SK-N-SH treated with all-trans-retinoic acid at 6 μM for 48 hours (cell line): ENCODE measurements around the gene TPO.

Source experiments
- ATAC-seq: fragments of 200-7000 bp; cut with Tn5 transposase; 3 replicates; pipeline ENCODE4 v1.9.1; 2020; ENCODE audit warnings: mild to moderate bottlenecking, moderate library complexity
- ARNTL ChIP-seq: fragments of 450-650 bp; formaldehyde crosslinking; IDR thresholded peaks from 2 replicates; pipeline ENCODE4 v1.5.0; 2020; ENCODE audit warnings: low read depth, mild to moderate bottlenecking, moderate library complexity, borderline replicate concordance
- BACH2 ChIP-seq: fragments of 250-450 bp; sonication (Bioruptor Pico); IDR thresholded peaks from 2 replicates; pipeline ENCODE4 v1.9.0; 2021; ENCODE audit warnings: mild to moderate bottlenecking, borderline replicate concordance
- CREB5 ChIP-seq: fragments of 250-450 bp; sonication (Bioruptor Pico); IDR thresholded peaks from 2 replicates; pipeline ENCODE4 v1.5.1; 2020; ENCODE audit warnings: low read depth, mild to moderate bottlenecking, moderate library complexity
- ESRRG ChIP-seq: fragments of 250-450 bp; sonication (Bioruptor Pico); IDR thresholded peaks from 2 replicates; pipeline ENCODE4 v1.6.1; 2021; ENCODE audit warnings: mild to moderate bottlenecking
- GLIS3 ChIP-seq: fragments of 250-450 bp; sonication (Bioruptor Pico); IDR thresholded peaks from 2 replicates; pipeline ENCODE4 v1.5.0; 2020; ENCODE audit warnings: mild to moderate bottlenecking, moderate library complexity
- ISL1 ChIP-seq: fragments of 250-450 bp; sonication (Bioruptor Pico); IDR thresholded peaks from 2 replicates; pipeline ENCODE4 v2.1.2; 2022; ENCODE audit warnings: mild to moderate bottlenecking, moderate library complexity
- PATZ1 ChIP-seq: fragments of 250-450 bp; sonication (Bioruptor Pico); IDR thresholded peaks from 2 replicates; pipeline ENCODE4 v1.8.0; 2020; ENCODE audit warnings: mild to moderate bottlenecking, moderate library complexity, borderline replicate concordance
- POU6F1 ChIP-seq: fragments of 250-450 bp; sonication (Bioruptor Pico); IDR thresholded peaks from 2 replicates; pipeline ENCODE4 v1.8.0; 2021; ENCODE audit warnings: low read depth, mild to moderate bottlenecking, moderate library complexity, borderline replicate concordance
- PPARA ChIP-seq: fragments of 250-450 bp; sonication (Bioruptor Pico); IDR thresholded peaks from 2 replicates; pipeline ENCODE4 v1.5.0; 2020; ENCODE audit warnings: mild to moderate bottlenecking, borderline replicate concordance
- RARB ChIP-seq: fragments of 250-450 bp; sonication (Bioruptor Pico); IDR thresholded peaks from 2 replicates; pipeline ENCODE4 v1.8.0; 2021; ENCODE audit warnings: mild to moderate bottlenecking, moderate library complexity
- SNAI2 ChIP-seq: fragments of 250-450 bp; sonication (Bioruptor Pico); IDR thresholded peaks from 2 replicates; pipeline ENCODE4 v1.5.0; 2020; ENCODE audit warnings: mild to moderate bottlenecking, moderate library complexity
- TCF4 ChIP-seq: fragments of 250-450 bp; sonication (Bioruptor Pico); IDR thresholded peaks from 2 replicates; pipeline ENCODE4 v1.8.0; 2021; ENCODE audit warnings: mild to moderate bottlenecking, moderate library complexity, borderline replicate concordance
- TOX ChIP-seq: fragments of 250-450 bp; sonication (Bioruptor Pico); IDR thresholded peaks from 2 replicates; pipeline ENCODE4 v1.8.0; 2021; ENCODE audit warnings: mild to moderate bottlenecking, moderate library complexity, borderline replicate concordance
- ZC3H10 ChIP-seq: fragments of 250-450 bp; sonication (Bioruptor Pico); IDR thresholded peaks from 2 replicates; pipeline ENCODE4 v1.5.1; 2021; ENCODE audit warnings: mild to moderate bottlenecking, moderate library complexity
- ZFP30 ChIP-seq: fragments of 450-650 bp; formaldehyde crosslinking; IDR thresholded peaks from 2 replicates; pipeline ENCODE4 v1.5.0; 2022; ENCODE audit warnings: mild to moderate bottlenecking, moderate library complexity
- ZNF565 ChIP-seq: fragments of 450-650 bp; formaldehyde crosslinking; conservative IDR thresholded peaks from 2 replicates; pipeline ENCODE4 v1.5.0; 2020; ENCODE audit warnings: low read depth, mild to moderate bottlenecking, moderate library complexity
- ZNF70 ChIP-seq: fragments of 450-650 bp; formaldehyde crosslinking; IDR thresholded peaks from 2 replicates; pipeline ENCODE4 v1.5.0; 2020; ENCODE audit warnings: mild to moderate bottlenecking, moderate library complexity
- ZNF8 ChIP-seq: fragments of 450-650 bp; formaldehyde crosslinking; IDR thresholded peaks from 2 replicates; pipeline ENCODE4 v1.5.0; 2020; ENCODE audit warnings: mild to moderate bottlenecking, moderate library complexity
- TF ChIP-seq, protein P1 (sequence below): fragments of 250-450 bp; sonication (Bioruptor Pico); IDR thresholded peaks from 2 replicates; pipeline ENCODE4 v1.5.0; 2020; ENCODE audit warnings: mild to moderate bottlenecking, moderate library complexity
- TF ChIP-seq, protein P2 (sequence below): fragments of 250-450 bp; sonication (Bioruptor Pico); IDR thresholded peaks from 2 replicates; pipeline ENCODE4 v1.5.1; 2021; ENCODE audit warnings: mild to moderate bottlenecking, moderate library complexity

Gene TPO

GRCh38 chr2:1371082-1371481, 42.2 kb upstream of the TPO start:
- TF ChIP-seq ISL1 (no peak), POU6F1 (CRISPR knock-in tag) (no peak), CREB5 (CRISPR knock-in tag) (no peak), ZNF70 (CRISPR knock-in tag) (no peak), ZC3H10 (CRISPR knock-in tag) (no peak), ZFP30 (CRISPR knock-in tag) (no peak), ARNTL (CRISPR knock-in tag) (no peak)
- TF ChIP-seq, protein P1, sequence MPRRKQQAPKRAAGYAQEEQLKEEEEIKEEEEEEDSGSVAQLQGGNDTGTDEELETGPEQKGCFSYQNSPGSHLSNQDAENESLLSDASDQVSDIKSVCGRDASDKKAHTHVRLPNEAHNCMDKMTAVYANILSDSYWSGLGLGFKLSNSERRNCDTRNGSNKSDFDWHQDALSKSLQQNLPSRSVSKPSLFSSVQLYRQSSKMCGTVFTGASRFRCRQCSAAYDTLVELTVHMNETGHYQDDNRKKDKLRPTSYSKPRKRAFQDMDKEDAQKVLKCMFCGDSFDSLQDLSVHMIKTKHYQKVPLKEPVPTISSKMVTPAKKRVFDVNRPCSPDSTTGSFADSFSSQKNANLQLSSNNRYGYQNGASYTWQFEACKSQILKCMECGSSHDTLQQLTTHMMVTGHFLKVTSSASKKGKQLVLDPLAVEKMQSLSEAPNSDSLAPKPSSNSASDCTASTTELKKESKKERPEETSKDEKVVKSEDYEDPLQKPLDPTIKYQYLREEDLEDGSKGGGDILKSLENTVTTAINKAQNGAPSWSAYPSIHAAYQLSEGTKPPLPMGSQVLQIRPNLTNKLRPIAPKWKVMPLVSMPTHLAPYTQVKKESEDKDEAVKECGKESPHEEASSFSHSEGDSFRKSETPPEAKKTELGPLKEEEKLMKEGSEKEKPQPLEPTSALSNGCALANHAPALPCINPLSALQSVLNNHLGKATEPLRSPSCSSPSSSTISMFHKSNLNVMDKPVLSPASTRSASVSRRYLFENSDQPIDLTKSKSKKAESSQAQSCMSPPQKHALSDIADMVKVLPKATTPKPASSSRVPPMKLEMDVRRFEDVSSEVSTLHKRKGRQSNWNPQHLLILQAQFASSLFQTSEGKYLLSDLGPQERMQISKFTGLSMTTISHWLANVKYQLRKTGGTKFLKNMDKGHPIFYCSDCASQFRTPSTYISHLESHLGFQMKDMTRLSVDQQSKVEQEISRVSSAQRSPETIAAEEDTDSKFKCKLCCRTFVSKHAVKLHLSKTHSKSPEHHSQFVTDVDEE (CRISPR knock-in tag) = no peak
- TF ChIP-seq, protein P2, sequence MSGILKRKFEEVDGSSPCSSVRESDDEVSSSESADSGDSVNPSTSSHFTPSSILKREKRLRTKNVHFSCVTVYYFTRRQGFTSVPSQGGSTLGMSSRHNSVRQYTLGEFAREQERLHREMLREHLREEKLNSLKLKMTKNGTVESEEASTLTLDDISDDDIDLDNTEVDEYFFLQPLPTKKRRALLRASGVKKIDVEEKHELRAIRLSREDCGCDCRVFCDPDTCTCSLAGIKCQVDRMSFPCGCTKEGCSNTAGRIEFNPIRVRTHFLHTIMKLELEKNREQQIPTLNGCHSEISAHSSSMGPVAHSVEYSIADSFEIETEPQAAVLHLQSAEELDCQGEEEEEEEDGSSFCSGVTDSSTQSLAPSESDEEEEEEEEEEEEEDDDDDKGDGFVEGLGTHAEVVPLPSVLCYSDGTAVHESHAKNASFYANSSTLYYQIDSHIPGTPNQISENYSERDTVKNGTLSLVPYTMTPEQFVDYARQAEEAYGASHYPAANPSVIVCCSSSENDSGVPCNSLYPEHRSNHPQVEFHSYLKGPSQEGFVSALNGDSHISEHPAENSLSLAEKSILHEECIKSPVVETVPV (CRISPR knock-in tag) = no peak
- ATAC-seq = no peak

GRCh38 chr2:1373830-1374229, 39.4 kb upstream of the TPO start:
- TF ChIP-seq GLIS3 (CRISPR knock-in tag) (no peak), SNAI2 (CRISPR knock-in tag) (no peak), TCF4 (CRISPR knock-in tag) (no peak), ZNF565 (CRISPR knock-in tag) (no peak), ZNF8 (CRISPR knock-in tag) (no peak), PATZ1 (CRISPR knock-in tag) (no peak), ARNTL (CRISPR knock-in tag) (no peak), ZFP30 (CRISPR knock-in tag) (no peak), ZC3H10 (CRISPR knock-in tag) (no peak), POU6F1 (CRISPR knock-in tag) (no peak), RARB (CRISPR knock-in tag) (no peak)
- TF ChIP-seq, protein P2 (CRISPR knock-in tag) = no peak
- TF ChIP-seq, all 23 proteins: peak for 0
- ATAC-seq = no peak

GRCh38 chr2:1374287-1374686, 39.0 kb upstream of the TPO start:
- ATAC-seq = no peak
- no peak for TF ChIP-seq BACH2
- no peak for TF ChIP-seq SNAI2 (CRISPR knock-in tag)
- no peak for TF ChIP-seq CREB5 (CRISPR knock-in tag)
- no peak for TF ChIP-seq POU6F1 (CRISPR knock-in tag)
- TF ChIP-seq ZC3H10 (CRISPR knock-in tag) = no peak
- no peak for TF ChIP-seq ISL1
- TF ChIP-seq ZNF8 (CRISPR knock-in tag) = no peak
- TF ChIP-seq RARB (CRISPR knock-in tag) = no peak
- TF ChIP-seq PPARA (CRISPR knock-in tag) = no peak
- no peak for TF ChIP-seq ESRRG
- no peak for TF ChIP-seq TOX
